Nephron (organoid): ENCODE results near the gene EXOC6.
"Not testable (repeated sequence)": the region's sequence is repeated elsewhere in the genome, so short reads cannot be mapped to it uniquely, and the experiment has no call there.

Experiments
- H3K27ac Mint-ChIP-seq, 3 experiments: 2 replicates each; pipeline ENCODE4 v1.8.0; 2020; ENCODE audit warnings: mixed read lengths in 3 of 3, mild to moderate bottlenecking in 2 of 3, moderate library complexity in 1 of 3
- H3K27me3 Mint-ChIP-seq: 2 replicates; pipeline ENCODE4 v1.8.0; 2021; ENCODE audit warnings: low read depth, mild to moderate bottlenecking, moderate library complexity, mixed read lengths
- H3K36me3 Mint-ChIP-seq: 2 replicates; pipeline ENCODE4 v1.8.0; 2020; ENCODE audit warnings: low read depth, mixed read lengths
- H3K4me1 Mint-ChIP-seq: 2 replicates; pipeline ENCODE4 v1.8.0; 2020; ENCODE audit warnings: mixed read lengths
- H3K4me3 Mint-ChIP-seq, 3 experiments: 2 replicates each; pipeline ENCODE4 v1.8.0; 2020; ENCODE audit warnings: mild to moderate bottlenecking in 3 of 3, mixed read lengths in 3 of 3, moderate library complexity in 2 of 3
- H3K9me3 Mint-ChIP-seq: 2 replicates; pipeline ENCODE4 v1.8.0; 2020; ENCODE audit warnings: mixed read lengths
- CTCF ChIP-seq, 3 experiments: fragments of 200-600 bp; sonication (generic); IDR thresholded peaks; one replicate each; pipeline ENCODE4 v1.5.0; 2021; ENCODE audit warnings: antibody characterized with exemption in 3 of 3; ENCODE audit not compliant: unreplicated experiment in 3 of 3

Gene EXOC6

GRCh38 chr10:92903633-92904032 lies 55.3 kb downstream of the EXOC6 start:
- TF ChIP-seq CTCF (IDR thresholded peaks at IDR 0.05; ENCODE audit: unreplicated experiment in 3 of 3) = no peak
- Mint-ChIP-seq H3K36me3 (peaks cover 3% of the 10 kb centered on the region), H3K9me3 (no peaks in the 10 kb centered on the region), H3K27ac (no peak overlapping the region), H3K4me3 (no peak overlapping the region), H3K27me3 (no peaks in the 10 kb centered on the region), H3K4me1 (no peaks in the 10 kb centered on the region)

- H3K9me3 Mint-ChIP-seq = no peaks in the 10 kb centered on the region
- H3K27ac Mint-ChIP-seq = no peak overlapping the region
- H3K27me3 Mint-ChIP-seq = no peaks in the 10 kb centered on the region
- peaks cover 3% of the 10 kb centered on the region for H3K36me3 Mint-ChIP-seq
- peaks cover under 1% of the 10 kb centered on the region for H3K4me1 Mint-ChIP-seq
- H3K4me3 Mint-ChIP-seq = no peak overlapping the region
- no peak for TF ChIP-seq CTCF (IDR thresholded peaks at IDR 0.05; ENCODE audit: unreplicated experiment in 3 of 3)
Observed at GRCh38 chr10:92907280-92907679, 59.0 kb downstream of the EXOC6 start.

DNA sequence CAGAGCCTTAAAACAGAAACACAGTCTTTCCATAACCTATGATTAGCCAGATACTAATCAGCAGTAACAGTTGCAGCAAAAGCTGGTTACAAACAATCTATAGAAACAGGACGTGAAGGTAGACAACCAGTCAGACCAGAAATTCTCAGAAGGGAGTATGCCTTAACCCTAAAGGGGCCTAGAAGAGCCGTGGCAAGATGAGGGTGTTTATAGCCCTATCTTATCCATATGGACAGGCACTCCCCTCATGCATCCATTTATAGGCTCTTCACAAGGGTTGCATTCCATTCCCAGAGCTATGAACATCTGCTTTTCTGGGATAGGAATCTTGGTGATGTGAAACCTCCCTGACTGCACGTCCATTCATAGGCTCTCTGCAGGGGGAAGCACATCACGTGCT lies 64.3 kb downstream of the EXOC6 start:
- not testable (repeated sequence) for H3K27me3 Mint-ChIP-seq, H3K36me3 Mint-ChIP-seq, H3K9me3 Mint-ChIP-seq, H3K27ac Mint-ChIP-seq, H3K4me3 Mint-ChIP-seq
- peaks cover 18% of the 10 kb centered on the region for H3K4me1 Mint-ChIP-seq

- no peak for TF ChIP-seq CTCF (IDR thresholded peaks at IDR 0.05; ENCODE audit: unreplicated experiment in 3 of 3)
- peaks cover 3% of the 10 kb centered on the region for H3K36me3 Mint-ChIP-seq
- H3K9me3 Mint-ChIP-seq = no peaks in the 10 kb centered on the region
- H3K4me1 Mint-ChIP-seq = peaks cover 18% of the 10 kb centered on the region
- no peaks in the 10 kb centered on the region for H3K27me3 Mint-ChIP-seq
- H3K4me3 Mint-ChIP-seq = no peak overlapping the region
- H3K27ac Mint-ChIP-seq = no peak overlapping the region
Observed at GRCh38 chr10:92913973-92914372, 65.7 kb downstream of the EXOC6 start.

DNA sequence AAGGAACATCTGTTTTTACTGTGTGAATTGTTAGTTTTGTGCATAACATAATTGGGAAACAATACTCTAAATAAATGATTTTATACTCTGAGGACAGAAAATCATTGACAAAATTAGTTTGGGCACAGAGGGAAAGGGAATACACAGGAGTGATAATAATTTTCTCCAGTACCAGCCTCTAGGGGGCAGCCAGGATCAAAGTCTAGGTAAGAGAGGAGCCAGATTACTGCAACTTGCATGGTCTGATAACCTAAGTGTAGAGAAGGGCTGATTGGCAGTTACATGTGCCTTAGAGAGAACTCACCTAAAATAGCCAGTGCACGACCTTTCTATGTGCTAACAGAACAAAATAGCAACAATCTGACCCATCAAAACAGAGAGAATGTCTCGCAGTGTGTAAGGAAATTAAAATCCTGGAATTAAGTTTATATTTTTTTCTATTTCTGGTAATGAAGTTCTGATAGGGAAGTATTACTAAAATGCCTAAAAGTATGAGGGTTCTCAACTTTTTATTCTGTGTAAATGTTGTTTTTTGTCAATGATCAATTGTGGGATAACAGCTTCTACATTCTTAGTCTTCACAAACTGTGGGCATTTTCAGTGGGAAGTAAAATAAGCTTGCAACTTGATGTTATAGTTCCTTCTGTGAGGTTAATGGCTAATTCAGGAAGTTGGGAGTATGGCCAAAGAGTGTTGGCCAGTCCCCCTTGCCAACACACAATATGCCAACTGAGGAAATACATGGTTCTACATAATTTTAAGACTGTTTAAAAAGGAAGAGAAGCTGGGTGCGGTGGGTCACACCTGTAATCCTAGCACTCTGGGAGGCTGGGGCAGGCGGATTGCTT lies 66.4 kb downstream of the EXOC6 start:
- Mint-ChIP-seq H3K4me3 (no peak overlapping the region), H3K4me1 (peaks cover 18% of the 10 kb centered on the region), H3K27ac (no peak overlapping the region), H3K36me3 (peaks cover 6% of the 10 kb centered on the region), H3K27me3 (no peaks in the 10 kb centered on the region), H3K9me3 (no peaks in the 10 kb centered on the region)
- TF ChIP-seq CTCF (IDR thresholded peaks at IDR 0.05; ENCODE audit: unreplicated experiment in 3 of 3) = peak; percentile 58 to 68 (median 61)

DNA sequence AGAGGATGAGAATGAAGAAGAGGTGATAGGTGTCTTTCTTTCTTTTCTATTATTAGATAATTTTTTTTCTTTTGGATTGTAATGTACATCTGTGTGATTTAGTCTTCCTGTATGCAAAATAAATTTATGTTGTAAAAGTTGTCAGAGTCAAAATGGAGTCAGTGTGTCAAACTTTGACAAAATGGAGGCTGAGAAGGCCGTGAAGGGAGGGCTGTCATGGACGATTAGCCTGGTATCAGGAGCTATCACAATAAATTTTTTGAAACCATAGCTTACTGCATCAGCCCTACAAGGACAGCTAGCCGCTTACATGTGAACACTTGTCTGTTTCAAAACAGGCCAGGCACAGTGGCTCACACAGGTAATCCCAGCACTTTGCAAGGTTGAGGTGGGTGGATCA lies 67.6 kb downstream of the EXOC6 start:
- Mint-ChIP-seq H3K27me3 (no peaks in the 10 kb centered on the region), H3K27ac (no peak overlapping the region), H3K9me3 (peaks cover 8% of the 10 kb centered on the region), H3K36me3 (peaks cover 16% of the 10 kb centered on the region), H3K4me3 (no peak overlapping the region), H3K4me1 (peaks cover 18% of the 10 kb centered on the region)
- TF ChIP-seq CTCF (IDR thresholded peaks at IDR 0.05; ENCODE audit: unreplicated experiment in 3 of 3) = no peak
